Endothelial cell of umbilical vein (primary cell): Measurements from ENCODE around the gene CNDP2. TPM values are rescaled to one million over a fixed set of nuclear protein-coding genes. Genes with fewer than 3 reads are reported as not detected.
A peak's percentile ranks its signal among the peaks of the same experiment; 100 is the strongest.

Experiments used
- BruUV-seq: library from RNA; stranded (reverse); fragments of 400-500 nt; replicated peaks from 2 replicates; lab custom pipeline; 2021; lab: Mats Ljungman, UMichigan
- CTCF ChIA-PET: fragments of 300-600, 350-600 bp; sonication (Branson Sonifier 250); formaldehyde crosslinking; loops from one replicate; lab custom pipeline; 2021; ENCODE audit warnings: antibody characterized with exemption, inconsistent platforms; lab: Charles Lee
- POLR2A ChIA-PET: fragments of 300-600, 350-600 bp; sonication (Branson Sonifier 250); formaldehyde crosslinking; loops from one replicate; lab custom pipeline; 2021; ENCODE audit warnings: antibody characterized with exemption, inconsistent platforms; lab: Charles Lee
- DNase-seq: peaks from one replicate; pipeline ENCODE4 v3.0.0-alpha.2; 2011; ENCODE audit warnings: low read depth, low spot score
- FAIRE-seq: peaks from 2 replicates; lab custom pipeline; 2011; peaks lifted over from hg19 to GRCh38; lab: Jason Lieb, UNC
- H2AFZ ChIP-seq: 2 replicates; pipeline ENCODE4 v1.6.0; 2012; ENCODE audit warnings: low read depth, low read length, control low read depth, inconsistent platforms
- H3K27ac ChIP-seq: 2 replicates; pipeline ENCODE4 v1.5.1; 2011; ENCODE audit warnings: low read depth, mild to moderate bottlenecking, control low read depth, low read length, moderate library complexity; ENCODE audit not compliant: insufficient read depth
- H3K27me3 ChIP-seq, 2 experiments: 2 replicates each; pipeline versions ENCODE4 v1.6.0 to v1.6.1; 2011; ENCODE audit warnings: low read length in 2 of 2, mixed read lengths in 1 of 2; ENCODE audit not compliant: control insufficient read depth in 2 of 2, insufficient read depth in 2 of 2
- H3K36me3 ChIP-seq, 2 experiments: 2 replicates in 1 of 2; 3 replicates in 1 of 2; pipeline ENCODE4 v1.5.1; 2011; ENCODE audit warnings: low read length in 2 of 2, mild to moderate bottlenecking in 1 of 2, moderate library complexity in 1 of 2; ENCODE audit not compliant: control insufficient read depth in 2 of 2, insufficient read depth in 2 of 2; ENCODE audit errors: extremely low read depth in 1 of 2
- H3K4me1 ChIP-seq: 3 replicates; pipeline ENCODE4 v1.5.1; 2011; ENCODE audit warnings: mild to moderate bottlenecking, low read length; ENCODE audit not compliant: control insufficient read depth, insufficient read depth; ENCODE audit errors: extremely low read depth
- H3K4me2 ChIP-seq: 2 replicates; pipeline ENCODE4 v1.6.1; 2011; ENCODE audit warnings: low read length, control low read depth, mixed read lengths; ENCODE audit not compliant: insufficient read depth
- H3K4me3 ChIP-seq, 3 experiments: fragments of 200-600 bp in 1 of 3; sonication (generic), shearing (Covaris generic) in 1 of 3; replicated peaks in 1 of 3; 2 replicates each; pipeline ENCODE4 v1.5.1; 2011 to 2016; ENCODE audit warnings: control low read depth in 3 of 3, low read length in 3 of 3, mild to moderate bottlenecking in 2 of 3, inconsistent platforms in 1 of 3, low read depth in 1 of 3, moderate library complexity in 1 of 3; ENCODE audit not compliant: insufficient read depth in 1 of 3
- H3K79me2 ChIP-seq: 2 replicates; pipeline ENCODE4 v1.6.0; 2012; ENCODE audit warnings: low read length, inconsistent platforms; ENCODE audit not compliant: control insufficient read depth, insufficient read depth
- H3K9ac ChIP-seq: replicated peaks from 2 replicates; pipeline ENCODE3; 2011; ENCODE audit warnings: low read length, control low read depth; ENCODE audit not compliant: insufficient read depth; ENCODE audit errors: extremely low read depth
- H3K9me1 ChIP-seq: replicated peaks from 3 replicates; pipeline ENCODE4 v1.6.0; 2011; ENCODE audit warnings: mild to moderate bottlenecking, low read length; ENCODE audit not compliant: control insufficient read depth, insufficient read depth; ENCODE audit errors: extremely low read depth
- H3K9me3 ChIP-seq: replicated peaks from 2 replicates; pipeline ENCODE4 v1.5.1; 2012; ENCODE audit warnings: low read length, inconsistent platforms; ENCODE audit not compliant: control insufficient read depth, insufficient read depth
- H4K20me1 ChIP-seq: replicated peaks from 2 replicates; pipeline ENCODE3; 2011; ENCODE audit warnings: mild to moderate bottlenecking, low read length; ENCODE audit not compliant: control insufficient read depth, insufficient read depth; ENCODE audit errors: extremely low read depth
- EZH2 ChIP-seq: IDR thresholded peaks from 2 replicates; pipeline ENCODE4 v1.6.1; 2012; ENCODE audit warnings: borderline replicate concordance, low read depth, mild to moderate bottlenecking, moderate library complexity, low read length, inconsistent platforms; ENCODE audit not compliant: severe bottlenecking
- FOS ChIP-seq: IDR thresholded peaks from 2 replicates; pipeline ENCODE4 v1.6.1; 2011; ENCODE audit warnings: mild to moderate bottlenecking, low read length, moderate library complexity, borderline replicate concordance; ENCODE audit not compliant: insufficient read depth
- GATA2 ChIP-seq: IDR thresholded peaks from 2 replicates; pipeline ENCODE4 v1.7.0; 2011; ENCODE audit warnings: low read depth, mild to moderate bottlenecking, moderate library complexity, mixed read lengths, low read length; ENCODE audit not compliant: insufficient read length, insufficient read depth
- JUN ChIP-seq: IDR thresholded peaks from 2 replicates; pipeline ENCODE4 v1.6.1; 2011; ENCODE audit warnings: borderline replicate concordance, low read depth; ENCODE audit not compliant: insufficient read length, insufficient read depth
- MAX ChIP-seq: IDR thresholded peaks from 2 replicates; pipeline ENCODE4 v1.6.1; 2011; ENCODE audit not compliant: insufficient read depth, insufficient read length
- MYC ChIP-seq: IDR thresholded peaks from one replicate; pipeline ENCODE4 v1.6.1; 2011; ENCODE audit warnings: mild to moderate bottlenecking, low read depth, low read length
- POLR2A ChIP-seq: IDR thresholded peaks from 2 replicates; pipeline ENCODE4 v1.6.1; 2012; ENCODE audit warnings: low read depth, mild to moderate bottlenecking, control low read depth, low read length
- POLR2AphosphoS5 ChIP-seq: IDR thresholded peaks from 2 replicates; pipeline ENCODE4 v1.6.1; 2012; ENCODE audit warnings: low read depth, mild to moderate bottlenecking, control low read depth, low read length, moderate library complexity; ENCODE audit not compliant: insufficient read depth
- dilution Hi-C: fragments of 300-500 bp; cut with MboI; formaldehyde crosslinking; loops from one replicate; pipeline ENCODE4 v1.15.0; 2019; ENCODE audit warnings: low sequenced_read_pairs; ENCODE audit not compliant: extremely low pct_ligation_motif_present
- intact Hi-C: fragments of 100-400 bp; cut with micrococcal nuclease; formaldehyde crosslinking; loops from one replicate; pipeline ENCODE4 v1.10.0; 2022
- polyA plus RNA-seq, 4 experiments: library from polyadenylated mRNA; depleted of rRNA in 3 of 4; stranded (reverse) in 3 of 4; unstranded in 1 of 4; fragments of >200 nt; gene quantifications; 2 replicates each; pipeline versions ENCODE4 v1.2.1 to v1.2.3, GENCODE V29; 2011 to 2012; ENCODE audit warnings: missing spikeins in 1 of 4
- total RNA-seq: library from RNA; stranded (reverse); gene quantifications from 2 replicates; pipeline ENCODE4 v1.2.3, GENCODE V29; 2021
- TF ChIP-seq, protein P1 (sequence below), 2 donors: IDR thresholded peaks; 1 replicate in 1 of 2; 2 replicates in 1 of 2; pipeline ENCODE4 v1.5.1; 2011; ENCODE audit warnings: low read length in 2 of 2, mild to moderate bottlenecking in 2 of 2, moderate library complexity in 2 of 2, control low read depth in 1 of 2, inconsistent platforms in 1 of 2, low read depth in 1 of 2; ENCODE audit not compliant: insufficient read depth in 1 of 2; ENCODE audit errors: extremely low read depth in 1 of 2

The CNDP2 gene
- total and polyA plus RNA-seq, 2 donors (not counting 3 experiments of a cell fraction or from before 2014, with no cell fraction given): 52.9 to 123 TPM

DNA sequence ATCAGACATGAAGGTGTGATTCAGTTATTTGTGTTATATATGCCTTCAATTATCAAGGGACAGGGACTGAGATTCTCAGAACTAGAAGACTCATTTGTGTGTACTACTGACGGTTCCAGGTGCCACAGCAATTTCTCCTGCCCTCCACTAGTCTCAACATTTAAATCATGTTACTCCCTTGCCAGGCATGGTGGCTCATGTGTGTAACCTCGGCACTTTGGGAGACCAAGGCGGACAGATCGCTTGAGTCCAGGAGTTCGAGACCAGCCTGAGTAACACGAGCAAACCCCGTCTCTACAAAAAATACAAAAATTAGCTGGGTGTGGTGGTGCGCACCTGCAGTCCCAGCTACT is 1.1 kb downstream of the CNDP2 start:
- Histone ChIP-seq H4K20me1 (no peaks in the 10 kb centered on the region), H3K4me2 (peak overlapping the region; percentile 75), H3K36me3 (peaks cover 3 to 5% of the 10 kb centered on the region in 2 experiments), H3K9ac (no peak overlapping the region), H3K9me1 (no peaks in the 10 kb centered on the region), H3K4me3 (peak overlapping the region in 1 of 3 experiments; percentile 74), H3K79me2 (peaks cover 23% of the 10 kb centered on the region), H3K27me3 (peaks cover 8 to 14% of the 10 kb centered on the region in 2 experiments), H3K9me3 (no peaks in the 10 kb centered on the region), H3K4me1 (peaks cover 11% of the 10 kb centered on the region), H3K27ac (no peak overlapping the region), H2AFZ (no peak overlapping the region)
- TF ChIP-seq, protein P1, sequence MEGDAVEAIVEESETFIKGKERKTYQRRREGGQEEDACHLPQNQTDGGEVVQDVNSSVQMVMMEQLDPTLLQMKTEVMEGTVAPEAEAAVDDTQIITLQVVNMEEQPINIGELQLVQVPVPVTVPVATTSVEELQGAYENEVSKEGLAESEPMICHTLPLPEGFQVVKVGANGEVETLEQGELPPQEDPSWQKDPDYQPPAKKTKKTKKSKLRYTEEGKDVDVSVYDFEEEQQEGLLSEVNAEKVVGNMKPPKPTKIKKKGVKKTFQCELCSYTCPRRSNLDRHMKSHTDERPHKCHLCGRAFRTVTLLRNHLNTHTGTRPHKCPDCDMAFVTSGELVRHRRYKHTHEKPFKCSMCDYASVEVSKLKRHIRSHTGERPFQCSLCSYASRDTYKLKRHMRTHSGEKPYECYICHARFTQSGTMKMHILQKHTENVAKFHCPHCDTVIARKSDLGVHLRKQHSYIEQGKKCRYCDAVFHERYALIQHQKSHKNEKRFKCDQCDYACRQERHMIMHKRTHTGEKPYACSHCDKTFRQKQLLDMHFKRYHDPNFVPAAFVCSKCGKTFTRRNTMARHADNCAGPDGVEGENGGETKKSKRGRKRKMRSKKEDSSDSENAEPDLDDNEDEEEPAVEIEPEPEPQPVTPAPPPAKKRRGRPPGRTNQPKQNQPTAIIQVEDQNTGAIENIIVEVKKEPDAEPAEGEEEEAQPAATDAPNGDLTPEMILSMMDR (IDR thresholded peaks at IDR 0.05; ENCODE audit: extremely low read depth in 1 of 2, insufficient read depth in 1 of 2, low read depth in 1 of 2, low read length in 2 of 2): no peak
- TF ChIP-seq GATA2: no peak
- no peak for TF ChIP-seq MYC
- no peak for TF ChIP-seq POLR2AphosphoS5
- TF ChIP-seq POLR2A: no peak
- TF ChIP-seq FOS: no peak
- no peak for TF ChIP-seq EZH2
- no peak for TF ChIP-seq JUN
- no peak for TF ChIP-seq MAX
- CTCF ChIA-PET: interaction anchor here (2.3 kb wide), 1 partner anchor 55 kb away, joined by 12 read pairs; no protein-coding TSS in a partner anchor
- dilution Hi-C loops (no loop called here), intact Hi-C loops (loop anchor here (2.0 to 10.0 kb wide), 3 partner anchors 708 to 1995 kb away; partner anchors contain the start of gene PTGR3)
- BruUV-seq: TSS peak; percentile 30
- POLR2A ChIA-PET: no interaction called here
- DNase-seq: no peak
- no peak for FAIRE-seq
